Measurements from ENCODE around the gene SESN1.

- no peak for TF ChIP-seq EZH2phosphoT487 (IDR thresholded peaks at IDR 0.05)
- no peak for TF ChIP-seq CTCF (IDR thresholded peaks at IDR 0.05)
Measured at GRCh38 chr6:109053336-109053735, 41.3 kb downstream of the SESN1 start.

Data from neural progenitor cell (in vitro differentiated cells).